PC-3 (cell line): ENCODE measurements around the gene HIRA.

Experiments used
- CTCF ChIP-seq: fragments of 300-600 bp; sonication (generic); conservative IDR thresholded peaks from 2 replicates; pipeline ENCODE4 v1.5.1; 2017; ENCODE audit warnings: antibody characterized with exemption, low read depth, mild to moderate bottlenecking, low read length
- EZH2 ChIP-seq: fragments of 300-600 bp; sonication (generic); IDR thresholded peaks from one replicate; pipeline ENCODE4 v1.6.1; 2017; ENCODE audit warnings: antibody characterized with exemption, mild to moderate bottlenecking, low read length; ENCODE audit not compliant: unreplicated experiment
- EZH2phosphoT487 ChIP-seq: fragments of 300-600 bp; sonication (generic); IDR thresholded peaks from 2 replicates; pipeline ENCODE4 v1.6.1; 2018; ENCODE audit warnings: mild to moderate bottlenecking, antibody characterized with exemption, low read length, borderline replicate concordance

- TF ChIP-seq CTCF (no peak), EZH2 (no peak), EZH2phosphoT487 (no peak)
Observed at GRCh38 chr22:19330865-19331418, 100.6 kb downstream of the HIRA start.
